ENCODE data around the gene GZMM. TPM values are rescaled to one million over a fixed set of nuclear protein-coding genes. Genes with fewer than 3 reads are reported as not detected.

The GZMM gene
- total and polyA plus RNA-seq, 2 of the 13 experiments (the other 11 are each of a cell fraction or from before 2014, with no cell fraction given), result 0.07 TPM; not detected in 1

GRCh38 chr19:498511-498891 lies 45.4 kb upstream of the GZMM start:
- Histone ChIP-seq H3K27me3 (ENCODE audit: control insufficient read depth in 1 of 2, insufficient read depth in 2 of 2, low read length in 2 of 2) (peaks cover 0 to 4% of the 10 kb centered on the region in 2 experiments; a peak in 2 of 5 replicates), H3K4me1 (ENCODE audit: insufficient read depth, low read length) (peaks cover 44% of the 10 kb centered on the region), H3K4me3 (replicated peaks in 1 of 3; ENCODE audit: insufficient read depth in 1 of 3, low read depth in 2 of 3, low read length in 3 of 3) (peak overlapping the region; percentile 49 to 78 (median 55)), H3K36me3 (replicated peaks in 1 of 2; ENCODE audit: control insufficient read depth in 1 of 2, insufficient read depth in 2 of 2, low read length in 2 of 2) (no peaks in the 10 kb centered on the region), H3K9me3 (ENCODE audit: low read length) (no peaks in the 10 kb centered on the region), H3K79me2 (ENCODE audit: insufficient read depth, low read length) (no peaks in the 10 kb centered on the region), H3K4me2 (ENCODE audit: low read depth, low read length) (peak overlapping the region; percentile 90), H3K27ac (ENCODE audit: extremely low read length, insufficient read depth, low read length) (no peak overlapping the region), H4K20me1 (ENCODE audit: insufficient read depth, low read length) (no peaks in the 10 kb centered on the region), H3K9ac (ENCODE audit: insufficient read depth, low read depth, low read length) (peak overlapping the region; percentile 49; the same call in 1 of the 2 replicates), H2AFZ (ENCODE audit: low read length) (no peak overlapping the region)
- intact Hi-C loops (cut with micrococcal nuclease; ENCODE audit: unreplicated experiment), result no loop called here
- no TSS peak for BruUV-seq (replicated peaks)
- in situ Hi-C loops (cut with HindIII; ENCODE audit: extremely low pct_ligation_motif_present, low pct_unique_long_range_greater_than_20kb), result no loop called here
- 10% methylated on average over 4 of the region's 26 CpGs for WGBS (ENCODE audit: low lambda C conversion rate)
- no peak for FAIRE-seq
- 0 out of 2 replicates have a peak, but pooled peaks have one; percentile 6 for TF ChIP-seq ZNF670 (CRISPR knock-in tag; IDR thresholded peaks at IDR 0.05; ENCODE audit: borderline replicate concordance)
- 0 out of 2 replicates have a peak, but pooled peaks have one; percentile 11 for TF ChIP-seq ZNF468 (CRISPR knock-in tag; IDR thresholded peaks at IDR 0.05)
- TF ChIP-seq ZNF687 (CRISPR knock-in tag; IDR thresholded peaks at IDR 0.05), result peak; percentile 49; the same call in 1 of the 2 replicates
- peak; percentile 13; the same call in 1 of the 2 replicates for TF ChIP-seq HDAC1 (CRISPR knock-in tag; IDR thresholded peaks at IDR 0.05)
- peak; percentile 22 for TF ChIP-seq SRSF1 (optimal IDR thresholded peaks at IDR 0.05; ENCODE audit: low read depth, low read length)
- TF ChIP-seq RBFOX2 (IDR thresholded peaks at IDR 0.05; ENCODE audit: low read depth, low read length), result peak; percentile 25; the same call in 1 of the 2 replicates
- TF ChIP-seq ATF6 (CRISPR knock-in tag; conservative IDR thresholded peaks at IDR 0.05), result no peak
- peak; percentile 27 for TF ChIP-seq AGO2 (optimal IDR thresholded peaks at IDR 0.05; ENCODE audit: low read depth, low read length)
- TF ChIP-seq ZNF563 (CRISPR knock-in tag; IDR thresholded peaks at IDR 0.05), result 0 out of 2 replicates have a peak, but pooled peaks have one; percentile 36
- peak; percentile 53; the same call in 1 of the 2 replicates for TF ChIP-seq HES4 (CRISPR knock-in tag; IDR thresholded peaks at IDR 0.05; ENCODE audit: borderline replicate concordance)
- TF ChIP-seq CENPX (CRISPR knock-in tag; IDR thresholded peaks at IDR 0.05), result no peak
- TF ChIP-seq CTCF (CRISPR knock-in tag; IDR thresholded peaks at IDR 0.05), result no peak
- 0 out of 2 replicates have a peak, but pooled peaks have one; percentile 35 for TF ChIP-seq ZNF501 (CRISPR knock-in tag; IDR thresholded peaks at IDR 0.05)
- TF ChIP-seq KAT7 (CRISPR knock-in tag; IDR thresholded peaks at IDR 0.05; ENCODE audit: borderline replicate concordance), result no peak
- TF ChIP-seq FOXO1 (CRISPR knock-in tag; IDR thresholded peaks at IDR 0.05), result peak; percentile 25; the same call in 1 of the 2 replicates
- ChIA-PET POLR2A (interaction anchor here (1.0 to 1.9 kb wide), 3 partner anchors 8 to 240 kb away, joined by 3 to 14 read pairs (median 5); no protein-coding TSS in a partner anchor), CTCF (ENCODE audit: low intra/inter-chr PET ratio, low total read pairs) (no interaction called here)
- no peak for DNase-seq (ENCODE audit: low spot score)
- peak; percentile 59 for ATAC-seq

All from HepG2 (cell line).